ENCODE results near the gene CASP10. TPM values are rescaled to one million over a fixed set of nuclear protein-coding genes. Genes with fewer than 3 reads are reported as not detected.

Gene CASP10
- polyA plus RNA-seq, 3 donors from 2014 or later = 13.5 to 37.4 (median 19.8) TPM

DNA sequence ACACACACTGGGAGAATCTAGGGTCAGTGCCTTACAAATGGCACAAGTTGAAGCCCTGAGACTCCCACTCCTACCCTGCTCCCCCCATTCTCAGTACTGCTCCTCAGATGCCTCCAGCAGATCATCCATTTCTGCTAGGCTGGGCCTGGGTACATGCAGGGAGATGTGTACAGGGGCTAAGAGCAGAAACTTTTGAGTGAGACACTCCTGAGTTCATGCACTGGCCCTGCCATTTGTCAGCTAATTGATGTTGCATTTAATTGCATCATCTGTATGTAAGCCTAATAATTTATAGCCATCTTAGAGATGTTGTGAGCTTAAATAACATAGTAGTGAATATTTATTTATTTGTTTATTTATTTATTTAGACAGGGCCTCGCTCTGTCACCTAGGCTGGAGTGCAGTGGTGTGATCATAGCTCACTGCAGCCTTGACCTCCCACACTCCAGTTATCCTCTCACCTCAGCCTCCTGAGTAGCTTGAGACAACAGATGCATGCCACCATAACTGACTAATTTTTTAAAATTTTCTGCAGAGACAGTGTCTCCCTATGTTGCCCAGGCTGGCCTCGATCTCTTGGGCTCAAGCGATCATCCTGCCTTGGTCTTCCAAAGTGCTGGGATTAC, 72.6 kb downstream of the CASP10 start:
- Mint-ChIP-seq H3K9me3 (no peaks in the 10 kb centered on the region), H3K36me3 (peaks cover 3 to 11% (median 7%) of the 10 kb centered on the region in 3 donors), H3K4me1 (peaks cover 88 to 95% of the 10 kb centered on the region in 2 donors), H3K27me3 (ENCODE audit: low read depth in 3 of 3) (peaks cover 22 to 26% (median 26%) of the 10 kb centered on the region in 3 donors), H3K4me3 (peak overlapping the region in 2 of 5 donors; percentile 50), H3K27ac (peak overlapping the region; percentile 87 to 100 (median 98))
- no peak for DNase-seq

DNA sequence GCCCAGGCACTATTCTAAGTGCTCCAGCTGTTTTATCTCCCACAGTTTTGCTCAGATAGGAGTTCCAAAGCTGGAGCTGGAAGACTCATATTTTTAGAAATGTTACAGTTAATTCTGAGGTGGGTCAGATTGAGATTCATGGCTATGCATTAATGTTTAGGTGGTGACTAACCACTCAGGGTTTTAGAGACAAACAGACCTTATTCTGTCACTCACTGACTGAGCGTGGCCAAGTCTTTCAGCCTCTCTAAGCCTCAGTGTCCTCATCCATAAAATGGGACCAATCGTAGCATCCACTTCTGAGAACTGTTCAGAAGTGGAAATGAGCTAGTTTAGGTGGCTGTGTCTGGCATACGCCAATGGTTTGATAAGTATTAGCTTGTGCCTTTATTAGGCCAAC, 73.1 kb downstream of the CASP10 start:
- H3K4me3 Mint-ChIP-seq = peak overlapping the region in 2 of 5 donors; percentile 94 to 96
- no peaks in the 10 kb centered on the region for H3K9me3 Mint-ChIP-seq
- DNase-seq = no peak
- H3K4me1 Mint-ChIP-seq = peaks cover 85 to 91% of the 10 kb centered on the region in 2 donors
- peaks cover 25 to 29% (median 26%) of the 10 kb centered on the region in 3 donors for H3K27me3 Mint-ChIP-seq (ENCODE audit: low read depth in 3 of 3)
- H3K27ac Mint-ChIP-seq = peak overlapping the region; percentile 97 to 100 (median 99)
- peaks cover 3 to 10% (median 4%) of the 10 kb centered on the region in 3 donors for H3K36me3 Mint-ChIP-seq

DNA sequence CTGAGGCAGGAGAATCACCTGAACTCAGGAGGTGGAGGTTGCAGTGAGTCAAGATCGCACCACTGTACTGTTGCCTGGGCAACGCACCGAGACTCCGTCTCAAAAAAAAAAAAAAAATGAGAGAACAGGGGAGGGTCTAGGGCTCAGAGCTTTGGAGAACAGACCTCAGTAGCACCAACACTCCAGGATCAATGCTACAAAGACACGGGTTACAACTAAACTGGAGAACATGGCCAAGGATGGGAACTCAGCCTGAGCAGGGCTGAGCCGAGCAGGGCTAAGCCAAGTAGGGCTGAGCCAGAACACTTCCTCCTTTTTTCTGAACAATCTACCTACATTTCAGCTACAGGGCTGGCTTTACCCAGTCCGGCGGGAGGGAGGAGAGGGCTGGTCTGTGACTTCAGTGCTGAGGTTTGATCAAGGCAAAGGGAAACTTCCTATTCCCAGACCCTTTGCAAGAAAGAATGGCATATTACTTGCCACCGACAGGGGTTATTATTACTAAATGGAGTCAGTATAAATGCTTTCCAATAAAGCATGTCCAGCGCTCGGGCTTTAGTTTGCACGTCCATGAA, 74.5 kb downstream of the CASP10 start:
- peaks cover 84 to 92% of the 10 kb centered on the region in 2 donors for H3K4me1 Mint-ChIP-seq
- peak; percentile 61 to 67 (median 62) for DNase-seq
- peaks cover 7 to 12% (median 11%) of the 10 kb centered on the region in 3 donors for H3K36me3 Mint-ChIP-seq
- peak overlapping the region; percentile 97 to 100 (median 99) for H3K27ac Mint-ChIP-seq
- peaks cover 30 to 36% (median 32%) of the 10 kb centered on the region in 3 donors for H3K27me3 Mint-ChIP-seq (ENCODE audit: low read depth in 3 of 3)
- H3K9me3 Mint-ChIP-seq = no peaks in the 10 kb centered on the region
- H3K4me3 Mint-ChIP-seq = peak overlapping the region; percentile 93 to 100 (median 96)

DNA sequence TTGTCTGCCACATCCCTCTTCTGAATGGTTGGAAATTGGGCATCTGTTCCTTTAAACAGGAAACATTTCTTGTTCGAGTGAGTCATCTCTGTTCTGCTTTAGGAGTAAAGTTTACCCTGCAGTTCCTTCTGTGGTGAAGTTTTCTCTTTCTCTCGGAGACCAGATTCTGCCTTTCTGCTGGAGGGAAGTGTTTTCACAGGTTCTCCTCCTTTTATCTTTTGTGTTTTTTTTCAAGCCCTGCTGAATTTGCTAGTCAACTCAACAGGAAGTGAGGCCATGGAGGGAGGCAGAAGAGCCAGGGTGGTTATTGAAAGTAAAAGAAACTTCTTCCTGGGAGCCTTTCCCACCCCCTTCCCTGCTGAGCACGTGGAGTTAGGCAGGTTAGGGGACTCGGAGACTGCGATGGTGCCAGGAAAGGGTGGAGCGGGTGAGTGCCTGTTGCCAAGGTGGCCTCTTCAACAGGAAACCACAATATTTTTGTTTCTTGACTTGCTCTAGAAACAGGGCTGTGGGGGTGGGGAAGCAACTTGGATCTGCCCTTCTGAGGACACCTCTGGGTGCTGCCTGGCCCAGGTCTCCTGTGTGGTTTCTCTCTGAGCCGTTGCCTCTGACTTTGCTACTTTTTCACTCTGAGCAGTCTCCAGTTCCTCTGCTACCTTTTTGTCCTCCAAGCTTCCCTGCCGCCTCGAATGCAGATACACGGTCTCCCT, 75.2 kb downstream of the CASP10 start:
- peaks cover 9 to 15% (median 10%) of the 10 kb centered on the region in 3 donors for H3K36me3 Mint-ChIP-seq
- H3K9me3 Mint-ChIP-seq = no peaks in the 10 kb centered on the region
- peak overlapping the region; percentile 93 to 100 (median 96) for H3K4me3 Mint-ChIP-seq
- peaks cover 82 to 92% of the 10 kb centered on the region in 2 donors for H3K4me1 Mint-ChIP-seq
- H3K27ac Mint-ChIP-seq = peak overlapping the region; percentile 97 to 100 (median 99)
- peak; percentile 92 to 94 (median 93) for DNase-seq
- peaks cover 30 to 36% (median 33%) of the 10 kb centered on the region in 3 donors for H3K27me3 Mint-ChIP-seq (ENCODE audit: low read depth in 3 of 3)

DNA sequence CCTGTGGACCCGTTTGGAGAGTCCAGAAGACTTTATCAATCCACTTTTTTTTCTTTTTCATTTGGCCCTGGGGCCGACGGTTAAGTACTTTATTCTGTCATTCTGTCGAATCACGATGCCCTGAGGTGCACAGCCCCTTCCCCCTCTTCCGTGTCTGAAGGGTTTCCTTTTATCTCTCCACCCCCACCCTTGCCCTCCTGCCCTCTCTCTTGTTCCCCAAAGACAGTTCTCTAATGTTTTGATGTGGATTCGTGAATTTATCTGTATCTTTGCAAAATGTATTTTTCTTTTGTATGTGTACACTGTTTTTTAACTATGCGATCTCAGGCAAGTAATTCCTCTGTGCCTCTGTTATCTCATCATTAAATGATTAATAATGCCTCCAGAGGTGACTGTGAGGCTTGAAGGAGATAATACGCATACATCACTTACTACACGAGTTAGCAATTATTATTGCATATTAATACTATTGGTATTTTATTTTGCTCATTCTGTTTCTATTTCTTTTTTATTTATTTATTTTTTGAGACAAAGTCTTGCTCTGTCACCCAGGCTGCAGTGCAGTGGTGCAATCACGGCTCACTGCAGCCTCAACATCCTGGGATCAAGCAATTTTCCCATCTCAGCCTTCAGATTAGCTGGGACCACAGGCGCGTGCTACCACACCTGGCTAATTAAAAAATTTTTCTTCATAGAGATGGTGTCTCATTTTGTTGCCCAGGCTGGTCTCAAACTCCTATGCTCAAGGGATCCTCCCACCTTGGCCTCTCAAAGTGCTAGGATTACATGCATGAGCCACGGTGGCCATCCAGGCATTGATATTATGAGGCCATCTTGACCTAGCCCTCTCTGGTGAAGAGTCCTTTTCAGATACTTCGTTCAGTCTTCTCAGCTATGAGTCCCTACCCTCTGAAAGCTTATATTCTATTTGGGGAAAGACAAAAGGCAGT, 76.0 kb downstream of the CASP10 start:
- Mint-ChIP-seq H3K4me3 (peak overlapping the region; percentile 93 to 100 (median 96)), H3K9me3 (no peaks in the 10 kb centered on the region), H3K36me3 (peaks cover 9 to 15% (median 10%) of the 10 kb centered on the region in 3 donors), H3K27me3 (ENCODE audit: low read depth in 3 of 3) (peaks cover 30 to 35% (median 33%) of the 10 kb centered on the region in 3 donors), H3K4me1 (peaks cover 83 to 93% of the 10 kb centered on the region in 2 donors), H3K27ac (peak overlapping the region; percentile 97 to 100 (median 99))
- DNase-seq = no peak

DNA sequence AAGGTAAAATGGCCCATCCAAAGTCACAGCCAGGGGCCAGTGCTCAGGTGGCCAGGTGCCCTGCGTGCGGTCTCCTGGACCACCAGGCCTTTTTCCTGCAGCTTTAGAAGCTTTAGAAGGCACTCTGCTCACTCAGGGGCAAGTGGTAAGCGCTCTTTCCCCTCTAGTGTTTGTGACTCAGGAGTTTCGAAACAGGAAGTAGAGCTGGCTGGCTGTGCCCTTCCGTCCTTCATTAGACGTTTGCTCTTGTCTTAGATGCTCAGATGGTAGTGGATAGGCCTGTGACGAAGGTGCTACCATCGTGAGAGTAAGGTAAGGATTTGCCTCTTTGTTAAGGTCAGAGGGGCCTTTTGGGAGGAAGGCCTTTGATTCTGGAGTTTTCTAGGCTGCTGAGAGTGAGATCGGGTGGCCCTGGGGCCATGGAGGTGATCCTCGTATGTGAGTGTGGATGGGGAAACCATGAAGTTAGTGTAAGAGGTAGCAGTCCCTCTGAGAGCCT, 77.4 kb downstream of the CASP10 start, which contains the start of gene CASP8:
Gene CASP8, plus strand, starts transcription at position 235 of the 499 bp plus-strand sequence. CDS start 5,951 bp downstream, outside the sequence.
- H3K4me1 Mint-ChIP-seq = peaks cover 84 to 93% of the 10 kb centered on the region in 2 donors
- peak; percentile 78 to 85 (median 83) for DNase-seq
- no peaks in the 10 kb centered on the region for H3K9me3 Mint-ChIP-seq
- peak within 1 kb of the TSS; percentile 97 to 100 (median 100) for H3K27ac Mint-ChIP-seq
- peak within 1 kb of the TSS; percentile 95 to 100 (median 100) for H3K4me3 Mint-ChIP-seq
- peaks cover 28 to 35% (median 33%) of the 10 kb centered on the region in 3 donors for H3K27me3 Mint-ChIP-seq (ENCODE audit: low read depth in 3 of 3)
- peaks cover 9 to 15% (median 10%) of the 10 kb centered on the region in 3 donors for H3K36me3 Mint-ChIP-seq

DNA sequence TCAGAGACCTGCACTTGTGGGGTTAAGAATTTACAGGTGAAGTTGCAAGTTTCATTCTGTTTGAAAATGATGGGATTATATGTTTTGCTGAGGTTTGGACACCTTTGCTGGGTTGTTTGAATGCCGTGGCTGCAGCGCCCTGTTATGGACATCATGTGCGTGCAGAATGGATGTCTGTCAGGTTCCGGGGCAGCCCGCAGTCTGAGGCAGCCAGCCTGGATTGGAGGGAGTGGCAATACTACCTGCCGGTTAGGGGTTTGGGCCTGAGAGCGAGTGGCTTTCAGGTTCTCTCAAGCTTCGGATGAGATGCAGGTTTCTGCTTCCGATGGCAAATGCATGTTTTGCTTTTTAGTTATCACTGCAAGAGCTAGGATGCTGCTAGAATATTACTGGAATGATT, 78.5 kb downstream of the CASP10 start:
- peak; percentile 55 to 66 (median 60) for DNase-seq
- Mint-ChIP-seq H3K36me3 (peaks cover 10 to 19% (median 13%) of the 10 kb centered on the region in 3 donors), H3K27me3 (ENCODE audit: low read depth in 3 of 3) (peaks cover 31 to 35% (median 35%) of the 10 kb centered on the region in 3 donors)

DNA sequence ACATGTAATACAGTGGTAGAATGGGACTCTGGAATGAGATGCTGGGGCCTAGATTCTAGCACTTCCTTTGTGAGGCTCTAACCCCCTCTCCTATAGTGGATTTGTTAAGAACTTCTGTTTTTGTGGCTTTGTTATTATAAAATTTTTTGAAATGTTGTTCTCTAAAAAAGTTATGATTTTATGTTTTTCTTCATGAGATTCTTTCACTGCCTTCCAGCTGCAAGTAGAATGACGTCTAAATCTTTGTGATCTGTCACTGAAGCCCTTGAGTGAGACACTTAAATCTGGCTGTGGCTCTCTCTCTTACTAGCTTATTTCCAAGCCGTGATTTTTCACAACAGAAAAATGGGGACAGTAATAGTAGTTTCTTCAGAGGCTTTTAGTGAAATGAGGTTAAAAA, 79.0 kb downstream of the CASP10 start:
- Mint-ChIP-seq H3K27me3 (ENCODE audit: low read depth in 3 of 3) (peaks cover 31 to 35% (median 33%) of the 10 kb centered on the region in 3 donors), H3K9me3 (no peaks in the 10 kb centered on the region), H3K4me1 (peaks cover 85 to 93% of the 10 kb centered on the region in 2 donors), H3K36me3 (peaks cover 10 to 20% (median 13%) of the 10 kb centered on the region in 3 donors), H3K27ac (peak overlapping the region; percentile 97 to 100 (median 100)), H3K4me3 (peak overlapping the region; percentile 95 to 100 (median 100))
- peak in 1 of 3 donors; percentile 35 for DNase-seq

More for the DNA sequence above, 78.5 kb downstream of the CASP10 start:
- peak overlapping the region; percentile 95 to 100 (median 100) for H3K4me3 Mint-ChIP-seq
- H3K4me1 Mint-ChIP-seq = peaks cover 85 to 93% of the 10 kb centered on the region in 2 donors
- no peaks in the 10 kb centered on the region for H3K9me3 Mint-ChIP-seq
- H3K27ac Mint-ChIP-seq = peak overlapping the region; percentile 97 to 100 (median 100)

DNA sequence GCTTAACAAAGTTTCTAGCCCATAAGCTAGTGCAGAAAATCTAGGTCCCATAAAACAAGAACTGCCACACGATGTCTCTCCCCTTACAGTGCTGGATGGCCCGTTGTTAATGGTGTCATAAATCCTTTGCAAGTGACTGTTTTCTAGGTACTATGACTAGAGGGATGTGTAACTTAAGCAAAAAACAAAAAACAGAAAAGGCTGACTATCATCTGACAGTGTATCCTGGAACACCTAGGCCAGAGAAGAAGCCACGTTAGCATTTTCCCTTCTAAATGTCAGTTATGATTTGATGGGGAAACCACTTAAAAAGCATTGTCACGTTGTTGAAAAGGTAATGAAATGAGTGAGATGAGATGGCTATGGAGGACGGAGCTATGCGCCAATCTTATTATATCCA, 79.8 kb downstream of the CASP10 start:
- Mint-ChIP-seq H3K9me3 (no peaks in the 10 kb centered on the region), H3K27ac (peak overlapping the region; percentile 85 to 97 (median 94)), H3K27me3 (ENCODE audit: low read depth in 3 of 3) (peaks cover 25 to 29% (median 28%) of the 10 kb centered on the region in 3 donors), H3K4me3 (peak overlapping the region; percentile 88 to 100 (median 93)), H3K4me1 (peaks cover 84 to 93% of the 10 kb centered on the region in 2 donors), H3K36me3 (peaks cover 13 to 20% (median 17%) of the 10 kb centered on the region in 3 donors)
- DNase-seq = no peak

DNA sequence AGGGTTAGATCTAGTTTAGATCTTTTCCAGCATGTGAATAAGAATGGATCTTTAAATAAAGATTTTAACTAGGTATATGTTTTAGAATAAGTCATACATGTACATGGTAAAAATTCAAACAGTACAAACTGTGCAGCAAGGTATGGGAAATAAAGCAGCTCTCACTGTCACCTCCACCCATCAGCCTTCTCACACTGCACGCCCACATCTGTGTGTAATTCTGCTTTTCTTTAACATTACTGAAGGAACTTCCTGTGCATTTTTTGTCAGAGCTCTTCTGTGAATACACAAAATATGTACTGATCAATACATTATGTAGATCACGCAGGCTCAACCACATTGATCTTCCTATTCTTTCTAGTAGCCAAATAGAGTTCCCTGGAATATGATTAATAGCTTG, 80.8 kb downstream of the CASP10 start:
- DNase-seq = peak; percentile 42 to 48 (median 47)
- Mint-ChIP-seq H3K9me3 (no peaks in the 10 kb centered on the region), H3K27ac (peak overlapping the region; percentile 85 to 97 (median 94)), H3K36me3 (peaks cover 16 to 23% (median 22%) of the 10 kb centered on the region in 3 donors), H3K4me3 (peak overlapping the region; percentile 88 to 100 (median 93)), H3K27me3 (ENCODE audit: low read depth in 3 of 3) (peaks cover 15 to 23% (median 20%) of the 10 kb centered on the region in 3 donors), H3K4me1 (peaks cover 83 to 91% of the 10 kb centered on the region in 2 donors)

DNA sequence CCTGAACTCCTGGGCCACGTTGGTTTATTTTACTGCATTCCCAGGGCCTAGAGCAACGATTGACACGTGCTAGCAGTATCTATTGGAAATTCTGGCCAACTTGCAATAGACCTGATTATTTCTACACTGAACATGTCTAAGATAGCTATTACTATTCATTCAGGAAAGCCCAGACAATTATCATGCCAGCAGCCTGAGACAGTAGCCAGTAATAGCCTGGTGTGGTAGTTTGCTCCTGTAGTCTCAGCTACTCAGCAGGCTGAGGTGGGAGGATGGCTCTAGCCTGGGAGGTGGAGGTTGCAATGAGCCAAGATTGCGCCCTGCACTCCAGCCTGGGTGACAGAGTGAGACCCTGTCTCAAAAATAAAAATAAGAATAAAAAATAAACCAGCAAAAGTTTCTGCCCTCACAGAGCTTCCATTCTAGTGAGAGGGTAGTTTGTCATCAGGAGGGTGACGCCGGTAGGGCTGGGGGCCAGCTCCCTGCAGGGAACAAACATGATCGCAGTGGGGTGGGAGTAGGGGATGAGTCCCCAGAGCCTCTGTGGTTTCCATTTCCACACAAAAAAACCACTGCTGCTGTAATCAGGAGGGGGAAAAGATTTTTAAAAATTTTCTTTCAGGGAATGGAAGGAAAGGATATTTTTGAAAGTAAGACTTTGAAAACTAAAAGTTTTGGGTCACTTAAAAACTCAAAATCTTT, 81.7 kb downstream of the CASP10 start:
- Mint-ChIP-seq H3K27ac (peak overlapping the region; percentile 85 to 97 (median 94)), H3K9me3 (no peaks in the 10 kb centered on the region), H3K4me1 (peaks cover 83 to 91% of the 10 kb centered on the region in 2 donors), H3K36me3 (peaks cover 22 to 31% (median 29%) of the 10 kb centered on the region in 3 donors), H3K4me3 (peak overlapping the region; percentile 88 to 100 (median 93)), H3K27me3 (ENCODE audit: low read depth in 3 of 3) (peaks cover 12 to 19% (median 18%) of the 10 kb centered on the region in 3 donors)
- DNase-seq = no peak

DNA sequence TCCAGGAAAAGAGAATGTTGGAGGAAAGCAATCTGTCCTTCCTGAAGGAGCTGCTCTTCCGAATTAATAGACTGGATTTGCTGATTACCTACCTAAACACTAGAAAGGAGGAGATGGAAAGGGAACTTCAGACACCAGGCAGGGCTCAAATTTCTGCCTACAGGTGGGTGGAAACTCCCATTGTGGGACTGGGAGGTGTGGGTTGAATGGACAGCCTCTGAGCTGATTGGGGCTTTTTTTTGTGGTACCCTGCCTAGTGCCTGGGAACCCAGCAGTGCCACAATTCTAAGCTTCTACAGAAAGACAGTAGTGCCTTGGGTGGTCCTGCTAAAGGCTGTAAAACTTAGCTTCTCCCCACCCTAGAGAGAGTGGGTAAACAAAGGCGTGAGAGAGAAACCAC, 83.7 kb downstream of the CASP10 start:
- Mint-ChIP-seq H3K27ac (peak overlapping the region; percentile 85 to 97 (median 94)), H3K9me3 (no peaks in the 10 kb centered on the region), H3K4me3 (peak overlapping the region; percentile 88 to 100 (median 93)), H3K36me3 (peaks cover 14 to 43% (median 29%) of the 10 kb centered on the region in 3 donors), H3K27me3 (ENCODE audit: low read depth in 3 of 3) (peaks cover 4 to 11% (median 8%) of the 10 kb centered on the region in 3 donors), H3K4me1 (peaks cover 92 to 97% of the 10 kb centered on the region in 2 donors)
- DNase-seq = no peak
